Activated CD8-positive, alpha-beta memory T cell treated with anti-CD3 and anti-CD28 coated beads for 4 hours (primary cell): ENCODE measurements around the gene ILKAP.

ENCODE experiments used
- DNase-seq, 2 donors: peaks; one replicate each; pipeline ENCODE4 v3.0.0-alpha.2; 2020; ENCODE audit warnings: low read depth in 2 of 2

Gene ILKAP

DNA sequence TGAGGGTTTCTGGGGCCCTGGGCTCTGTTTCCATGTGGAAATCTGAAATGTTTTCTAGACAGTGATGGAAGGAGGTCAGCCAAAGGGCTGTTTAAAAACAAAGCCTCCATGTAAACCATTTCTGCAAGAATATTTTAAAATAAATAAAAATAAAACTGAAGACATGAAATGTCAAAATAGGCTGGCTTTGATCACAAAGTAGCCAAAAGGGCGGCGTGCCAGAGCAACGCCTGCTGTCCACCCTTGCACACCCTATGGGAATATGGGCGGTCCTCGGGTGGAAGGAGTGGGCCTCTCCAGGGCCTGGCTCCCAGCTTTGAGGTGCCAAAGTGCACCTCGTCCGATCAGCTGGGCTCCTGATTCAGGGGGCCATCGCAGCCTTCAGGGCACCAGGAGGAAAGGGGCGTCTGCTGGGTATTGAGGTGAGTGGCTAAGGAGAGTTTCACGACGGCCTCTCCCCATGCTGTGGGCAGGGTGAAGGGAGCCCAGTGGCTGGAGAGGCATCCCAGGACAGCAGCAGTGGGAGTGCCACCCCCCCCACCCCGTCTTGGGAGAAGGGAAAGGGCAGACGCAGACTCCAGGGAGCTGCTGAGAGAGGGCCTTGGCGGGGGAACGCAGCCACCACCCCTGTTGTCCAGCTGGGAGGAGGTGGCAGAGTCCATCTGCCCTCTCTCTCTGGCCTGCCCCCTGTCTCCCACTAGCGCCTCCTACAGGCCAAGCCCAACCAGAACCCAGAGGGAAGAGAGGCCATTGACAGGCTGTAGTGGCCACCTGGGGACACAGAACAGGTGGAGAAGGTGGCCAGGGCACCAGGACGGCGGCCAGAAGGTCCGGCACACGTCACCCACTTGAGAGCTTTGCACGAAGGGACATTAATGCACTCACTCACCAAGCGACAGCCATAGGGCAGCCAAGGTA is 50.5 kb downstream of the ILKAP start:
- no peak for DNase-seq

DNA sequence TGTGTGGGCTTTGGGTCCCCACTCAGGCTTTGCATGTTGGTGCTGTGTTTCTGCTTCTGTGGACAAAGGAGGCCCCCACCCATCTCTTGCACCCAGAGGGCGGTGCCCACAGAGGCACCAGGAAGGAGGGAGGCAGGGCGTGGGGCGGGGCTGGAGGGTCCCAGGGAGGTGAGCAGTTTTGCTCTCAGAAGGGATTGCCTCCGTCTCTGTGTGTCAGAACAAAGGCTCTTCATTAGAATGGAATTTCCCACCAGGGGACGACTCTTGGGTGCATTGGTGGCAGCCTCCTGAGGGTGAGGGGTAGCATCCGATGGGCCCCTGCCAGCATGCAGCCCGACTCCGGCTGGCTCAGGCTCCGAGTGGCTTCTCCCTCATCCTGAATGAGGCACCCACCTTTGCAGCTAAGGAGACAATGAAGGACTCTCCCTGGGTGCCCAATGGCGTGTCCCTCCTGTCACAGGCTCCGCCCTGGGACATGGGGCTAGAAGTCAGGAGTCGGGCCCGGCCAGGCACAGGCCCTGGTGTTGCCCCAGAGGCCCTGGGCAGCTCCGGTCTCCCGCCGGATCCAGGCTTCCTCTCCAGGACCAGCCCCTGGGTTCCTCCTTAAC is 51.8 kb downstream of the ILKAP start:
- no peak for DNase-seq

DNA sequence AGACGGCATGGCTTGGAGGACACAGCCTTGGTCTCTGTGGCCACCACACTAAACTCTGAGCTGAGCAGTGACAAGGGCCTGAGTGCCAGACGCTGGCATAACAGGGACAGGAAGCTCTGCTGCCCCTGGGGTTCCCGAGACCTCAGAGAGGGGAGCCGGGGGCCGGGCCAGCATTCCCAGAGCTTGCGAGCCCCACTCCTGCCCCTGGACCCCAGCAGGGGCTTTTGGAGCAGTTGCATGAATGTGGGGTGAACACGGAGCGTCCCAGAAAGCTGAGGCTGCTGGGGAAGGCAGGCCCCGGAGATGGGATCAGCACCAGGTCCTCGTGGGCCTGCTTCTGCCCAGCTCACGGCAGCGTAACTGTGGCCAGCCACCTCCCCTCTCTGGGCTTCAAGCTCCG is 52.3 kb downstream of the ILKAP start:
- no peak for DNase-seq

DNA sequence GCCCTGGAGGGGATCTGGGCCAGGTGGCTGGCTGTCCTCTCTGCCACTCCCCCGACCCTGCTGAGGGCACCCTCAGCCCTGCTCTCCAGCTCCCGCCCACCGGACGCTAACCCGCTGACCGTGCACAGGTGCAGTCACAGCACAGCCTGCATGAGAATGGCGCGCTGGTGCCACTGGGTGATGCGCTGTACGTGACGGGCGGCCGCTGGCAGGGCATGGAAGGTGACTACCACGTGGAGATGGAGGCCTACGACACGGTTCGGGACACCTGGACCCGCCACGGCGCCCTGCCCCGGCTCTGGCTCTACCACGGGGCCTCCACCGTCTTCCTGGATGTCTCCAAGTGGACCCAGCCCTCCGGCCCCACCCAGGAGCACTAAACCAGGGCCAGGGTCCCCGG is 52.8 kb downstream of the ILKAP start:
- no peak for DNase-seq

DNA sequence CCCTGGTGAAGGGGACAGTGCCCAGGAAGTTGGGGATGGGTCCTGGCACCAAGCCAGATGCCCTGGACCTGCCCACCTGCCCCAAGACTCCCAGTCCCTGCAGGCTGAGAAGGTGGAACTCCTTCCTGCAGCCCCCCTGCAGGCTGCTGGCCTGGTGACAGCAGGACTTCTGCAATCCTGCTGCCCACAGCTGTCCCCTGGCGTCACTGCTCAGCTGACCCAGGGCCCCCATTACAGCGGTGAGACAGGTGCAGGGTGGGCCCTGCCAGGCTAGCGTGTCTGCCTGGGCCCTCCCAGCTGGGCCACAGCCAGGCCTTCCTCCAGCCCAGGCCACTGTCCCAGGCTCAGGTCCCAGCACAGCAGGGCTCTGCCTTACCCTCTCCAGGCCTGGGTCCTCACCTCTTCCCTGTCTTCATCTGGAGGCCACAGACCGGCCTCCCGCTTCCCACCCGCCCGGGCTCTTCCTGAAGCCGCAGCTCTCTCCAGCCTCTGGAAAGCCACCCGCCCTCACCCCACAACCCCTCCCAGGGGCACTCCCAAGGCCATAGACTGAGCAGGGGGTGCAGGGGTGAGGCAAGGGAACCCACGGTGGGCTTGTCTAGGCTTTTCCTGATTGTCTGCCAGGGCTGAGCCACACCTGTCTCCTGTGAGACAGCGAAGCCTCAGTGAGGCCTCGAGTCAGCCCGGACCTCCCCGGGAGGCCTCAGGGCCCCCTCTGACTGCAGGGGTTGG is 53.5 kb downstream of the ILKAP start:
- DNase-seq = no peak

DNA sequence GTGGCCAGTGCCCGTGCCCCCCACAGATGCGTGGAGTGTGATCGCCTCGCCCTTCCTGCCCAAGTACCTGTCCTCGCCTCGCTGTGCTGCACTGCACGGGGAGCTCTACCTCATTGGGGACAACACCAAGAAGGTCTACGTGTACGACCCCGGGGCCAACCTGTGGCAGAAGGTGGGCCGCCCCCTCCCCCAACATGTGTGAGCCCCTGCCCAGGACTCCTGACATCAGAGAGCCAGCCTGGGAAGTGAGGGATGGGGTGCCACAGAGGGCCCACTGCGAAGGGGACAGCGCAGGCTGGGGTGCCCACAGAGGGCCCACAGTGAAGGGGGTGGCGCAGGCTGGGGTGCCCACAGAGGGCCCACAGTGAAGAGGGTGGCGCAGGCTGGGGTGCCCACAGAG is 54.5 kb downstream of the ILKAP start:
- DNase-seq = no peak

DNA sequence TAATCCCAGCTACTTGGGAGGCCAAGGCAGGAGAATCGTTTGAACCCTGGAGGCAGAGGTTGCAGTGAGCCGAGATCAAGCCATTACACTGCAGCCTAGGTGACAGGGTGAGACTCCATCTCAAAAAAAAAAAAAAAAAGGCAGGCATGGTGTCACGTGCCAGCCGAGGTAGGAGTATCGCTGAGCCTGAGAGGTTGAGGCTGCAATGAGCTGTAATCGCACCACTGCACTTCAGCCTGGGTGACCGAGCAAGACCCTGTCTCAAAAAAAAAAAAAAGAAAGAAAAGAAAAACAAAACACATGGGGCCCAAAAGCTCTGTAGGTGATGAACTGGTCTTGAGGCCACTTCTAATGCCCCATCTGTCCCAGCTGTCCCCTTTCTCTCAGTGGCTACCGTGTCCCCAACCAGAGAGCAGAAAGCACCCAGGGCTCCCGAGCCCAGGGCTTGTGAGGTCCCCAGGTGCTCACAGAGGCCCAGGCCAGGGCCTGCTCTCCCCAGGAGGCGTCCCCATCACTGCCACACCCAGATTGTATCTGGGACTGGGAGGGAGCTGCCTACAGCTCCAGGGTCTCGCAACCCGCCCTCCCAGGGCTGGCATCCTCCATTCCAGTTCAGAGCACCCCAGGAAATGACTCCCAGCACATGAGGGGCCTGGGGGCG is 56.5 kb downstream of the ILKAP start:
- DNase-seq = no peak

DNA sequence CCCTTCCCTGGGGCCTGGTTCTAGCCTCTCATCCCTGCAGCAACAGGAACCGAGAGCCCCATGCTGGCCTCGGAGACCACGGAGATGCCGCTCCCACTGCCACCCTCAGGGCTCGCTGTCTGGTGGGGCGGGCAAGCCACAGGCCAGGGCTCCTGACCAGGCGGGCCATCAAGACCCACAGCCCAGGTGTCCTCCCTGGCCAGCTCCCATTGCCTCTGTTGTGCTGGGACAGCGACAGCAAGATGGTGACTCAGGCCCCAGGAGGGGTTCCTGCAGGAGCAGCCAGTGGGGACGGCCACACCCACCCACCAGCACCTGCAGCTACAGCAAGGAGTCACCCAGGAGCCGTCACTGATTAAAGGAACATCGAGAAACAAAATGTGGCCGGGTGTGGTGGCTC is 57.6 kb downstream of the ILKAP start:
- DNase-seq = no peak

DNA sequence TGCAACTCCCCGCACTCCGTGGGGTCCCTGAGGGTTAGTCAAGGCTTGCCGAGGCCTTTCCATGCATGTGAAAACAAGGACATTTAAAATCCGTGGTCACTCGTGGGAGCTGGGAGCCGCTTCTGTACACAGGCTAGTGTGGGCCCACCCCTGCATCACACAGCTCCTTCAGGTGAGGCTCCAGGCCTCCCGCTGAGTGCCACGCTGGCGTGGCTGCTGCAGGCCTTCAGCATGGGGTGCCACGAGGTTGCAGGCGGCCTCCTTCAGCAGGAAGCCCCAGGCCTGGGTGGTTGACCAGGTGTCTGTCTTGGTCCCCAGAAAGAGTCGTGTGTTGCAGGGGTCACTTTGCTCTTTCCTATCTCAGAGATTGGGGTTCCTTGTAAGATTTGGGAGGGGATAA is 58.4 kb downstream of the ILKAP start:
- no peak for DNase-seq

DNA sequence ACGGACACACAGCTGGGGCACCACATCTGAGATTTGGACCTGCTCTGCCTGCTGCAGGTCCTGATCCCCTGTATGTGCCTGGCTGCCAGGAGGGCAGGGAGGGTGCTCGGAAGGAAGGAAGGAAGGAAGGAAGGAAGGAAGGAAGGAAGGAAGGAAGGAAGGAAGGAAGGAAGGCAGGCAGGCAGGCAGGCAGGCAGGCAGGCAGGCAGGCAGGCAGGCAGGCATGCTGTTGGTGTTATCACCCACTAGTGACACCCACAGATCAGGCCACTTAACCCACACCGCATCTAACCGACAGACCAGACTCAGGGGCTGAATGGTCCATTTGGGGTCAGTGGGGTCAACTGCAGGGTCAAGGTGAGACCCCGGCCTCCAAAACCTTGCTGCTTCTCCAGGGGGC is 59.2 kb downstream of the ILKAP start:
- DNase-seq = no peak

DNA sequence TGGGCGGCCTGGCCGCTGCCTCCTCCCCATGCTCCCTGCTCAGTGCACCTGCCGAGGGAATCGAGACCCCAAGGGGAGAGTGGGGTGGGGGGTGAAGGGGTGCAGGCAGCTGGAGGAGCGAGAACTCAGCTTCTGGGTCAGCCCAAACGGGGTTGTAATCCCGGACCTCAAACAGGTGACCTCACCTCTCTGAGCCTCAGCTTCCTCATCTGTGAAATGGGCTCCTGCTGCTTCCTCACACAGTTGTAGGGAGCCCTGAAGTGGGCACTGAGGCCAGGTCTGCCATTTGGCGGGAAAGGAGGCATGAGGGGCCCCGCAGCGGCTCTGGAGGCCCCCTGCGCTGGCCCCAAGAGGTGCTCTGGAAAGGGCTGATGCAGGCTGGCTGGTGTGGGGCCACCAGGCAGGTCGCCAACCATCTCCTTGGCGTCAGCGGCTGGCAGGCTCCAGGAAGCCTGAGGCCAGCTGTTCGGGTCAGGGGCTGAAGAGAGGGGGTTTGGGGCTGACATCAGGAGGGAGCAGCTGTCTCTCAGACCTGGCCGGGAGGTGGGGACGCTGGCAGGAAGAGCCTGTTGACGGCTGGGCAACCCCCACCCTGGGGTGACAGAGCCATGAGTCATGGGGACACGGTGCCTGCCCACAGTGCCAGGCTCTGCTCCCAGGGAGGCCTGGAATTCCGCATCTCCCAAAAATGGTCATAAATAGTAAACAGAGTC is 60.1 kb downstream of the ILKAP start:
- DNase-seq = no peak

DNA sequence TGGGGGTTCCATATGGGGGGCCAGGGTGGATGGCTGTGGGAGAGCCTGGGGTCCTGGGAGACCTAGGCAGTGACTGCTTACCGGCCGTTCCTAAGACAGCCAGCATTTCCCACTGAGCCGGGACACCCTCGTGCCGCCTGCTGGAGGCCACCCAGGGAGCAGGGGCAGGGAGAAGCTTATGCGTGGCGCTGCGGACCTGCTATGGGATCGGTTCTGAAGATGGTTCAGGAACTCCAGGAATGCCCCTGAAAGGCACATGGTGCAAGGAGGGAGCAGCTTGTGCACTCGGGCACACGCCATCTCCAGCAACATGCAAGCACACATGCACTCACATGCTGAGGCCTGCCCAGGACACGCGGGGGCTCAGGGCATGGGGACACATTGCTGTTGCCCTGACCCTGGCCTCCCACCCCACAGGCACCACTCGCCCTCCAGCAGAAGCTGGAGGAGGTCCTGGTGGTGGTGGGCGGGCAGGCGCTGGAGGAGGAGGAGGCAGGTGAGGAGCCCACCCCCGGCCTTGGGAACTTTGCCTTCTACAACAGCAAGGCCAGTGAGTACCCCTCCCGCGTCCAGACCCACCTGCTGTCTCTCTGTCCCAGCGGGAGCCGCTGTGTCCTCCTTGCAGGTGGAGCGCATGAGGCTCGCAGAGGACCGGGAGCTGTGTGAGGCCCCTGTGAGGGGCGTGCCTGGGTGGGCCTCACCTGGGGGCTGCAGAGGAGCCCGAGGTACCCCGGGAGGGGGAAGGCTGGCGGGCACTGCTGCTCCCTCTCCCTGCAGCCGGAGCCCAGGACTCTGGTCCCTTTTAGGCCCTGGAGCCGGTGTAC is 60.9 kb downstream of the ILKAP start:
- DNase-seq = no peak

DNA sequence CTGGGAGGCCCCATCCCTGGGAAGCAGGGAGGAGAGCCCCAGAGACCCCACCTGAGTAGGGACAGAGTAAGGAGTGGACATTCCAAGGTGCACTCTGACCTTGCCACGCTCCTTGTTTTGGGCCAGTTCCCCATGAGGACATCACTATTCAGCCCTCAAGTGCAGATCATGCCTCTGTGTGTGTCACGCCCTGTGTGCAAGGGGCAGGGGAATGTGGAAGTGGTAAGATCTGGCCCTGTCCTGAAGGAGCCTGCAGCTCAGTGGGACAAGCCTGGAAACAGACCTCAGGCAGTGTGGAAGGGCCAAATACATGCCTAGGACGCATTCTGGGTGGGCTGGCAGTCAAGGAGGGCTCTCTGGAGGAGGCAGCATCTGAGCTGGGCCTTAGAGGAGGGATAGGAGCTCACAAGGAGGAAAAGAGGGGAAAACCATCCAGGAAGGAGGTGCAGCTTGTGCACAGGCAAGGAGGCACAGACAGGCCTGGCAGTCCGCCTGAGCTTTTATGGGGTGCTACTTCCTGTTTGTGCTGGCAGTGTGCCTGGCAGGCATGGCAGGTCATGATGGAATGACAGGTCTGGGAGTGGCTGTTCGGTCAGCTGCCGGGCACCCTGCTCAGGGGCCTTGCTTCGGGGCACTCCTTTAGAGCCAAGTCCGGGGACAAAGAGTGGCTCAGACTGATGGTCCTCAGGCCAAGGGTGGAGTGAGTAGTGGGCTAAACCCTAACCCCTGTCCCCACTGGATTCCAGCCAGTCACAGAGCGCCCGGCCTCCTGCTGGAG is 61.8 kb downstream of the ILKAP start:
- no peak for DNase-seq

DNA sequence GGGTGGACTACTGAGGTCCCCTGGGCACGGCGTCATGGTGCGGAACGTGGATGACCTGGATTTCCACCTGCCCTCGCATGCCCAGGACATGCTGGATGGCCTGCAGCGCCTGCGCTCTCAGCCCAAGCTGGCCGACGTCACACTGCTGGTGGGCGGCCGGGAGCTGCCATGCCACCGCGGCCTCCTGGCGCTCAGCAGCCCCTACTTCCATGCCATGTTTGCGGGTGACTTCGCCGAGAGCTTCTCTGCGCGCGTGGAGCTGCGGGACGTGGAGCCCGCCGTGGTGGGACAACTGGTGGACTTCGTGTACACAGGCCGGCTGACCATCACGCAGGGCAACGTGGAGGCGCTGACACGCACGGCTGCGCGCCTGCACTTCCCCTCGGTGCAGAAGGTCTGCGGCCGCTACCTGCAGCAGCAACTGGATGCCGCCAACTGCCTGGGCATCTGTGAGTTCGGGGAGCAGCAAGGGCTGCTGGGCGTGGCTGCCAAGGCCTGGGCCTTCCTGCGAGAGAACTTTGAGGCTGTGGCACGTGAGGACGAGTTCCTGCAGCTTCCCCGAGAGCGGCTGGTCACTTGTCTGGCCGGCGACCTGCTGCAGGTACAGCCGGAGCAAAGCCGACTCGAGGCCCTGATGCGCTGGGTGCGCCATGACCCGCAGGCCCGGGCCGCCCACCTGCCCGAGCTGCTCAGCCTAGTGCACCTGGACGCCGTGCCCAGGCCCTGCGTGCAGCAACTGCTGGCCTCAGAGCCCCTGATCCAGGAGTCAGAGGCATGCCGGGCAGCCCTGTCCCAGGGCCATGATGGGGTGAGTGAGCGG is 62.6 kb downstream of the ILKAP start:
- DNase-seq = no peak

DNA sequence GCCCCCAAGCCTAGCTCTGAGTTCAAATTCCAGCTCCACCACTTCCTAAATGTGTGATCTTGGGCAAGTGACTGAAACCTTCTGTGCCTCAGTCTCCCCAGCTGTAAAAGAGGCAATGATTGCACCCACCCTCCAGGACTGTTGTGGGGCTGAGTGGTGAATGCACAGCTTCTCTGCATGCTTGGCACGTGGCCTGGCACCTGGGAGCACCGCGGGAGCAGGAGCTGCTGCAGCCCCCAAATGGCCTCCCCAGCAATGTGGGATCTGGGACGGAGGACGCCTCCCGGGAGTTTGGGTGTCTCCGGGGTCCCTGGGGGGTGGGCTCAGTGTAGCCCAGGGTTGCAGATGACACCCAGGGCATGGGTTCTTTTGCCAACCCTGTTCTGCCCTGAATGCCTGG is 63.5 kb downstream of the ILKAP start:
- DNase-seq = no peak

DNA sequence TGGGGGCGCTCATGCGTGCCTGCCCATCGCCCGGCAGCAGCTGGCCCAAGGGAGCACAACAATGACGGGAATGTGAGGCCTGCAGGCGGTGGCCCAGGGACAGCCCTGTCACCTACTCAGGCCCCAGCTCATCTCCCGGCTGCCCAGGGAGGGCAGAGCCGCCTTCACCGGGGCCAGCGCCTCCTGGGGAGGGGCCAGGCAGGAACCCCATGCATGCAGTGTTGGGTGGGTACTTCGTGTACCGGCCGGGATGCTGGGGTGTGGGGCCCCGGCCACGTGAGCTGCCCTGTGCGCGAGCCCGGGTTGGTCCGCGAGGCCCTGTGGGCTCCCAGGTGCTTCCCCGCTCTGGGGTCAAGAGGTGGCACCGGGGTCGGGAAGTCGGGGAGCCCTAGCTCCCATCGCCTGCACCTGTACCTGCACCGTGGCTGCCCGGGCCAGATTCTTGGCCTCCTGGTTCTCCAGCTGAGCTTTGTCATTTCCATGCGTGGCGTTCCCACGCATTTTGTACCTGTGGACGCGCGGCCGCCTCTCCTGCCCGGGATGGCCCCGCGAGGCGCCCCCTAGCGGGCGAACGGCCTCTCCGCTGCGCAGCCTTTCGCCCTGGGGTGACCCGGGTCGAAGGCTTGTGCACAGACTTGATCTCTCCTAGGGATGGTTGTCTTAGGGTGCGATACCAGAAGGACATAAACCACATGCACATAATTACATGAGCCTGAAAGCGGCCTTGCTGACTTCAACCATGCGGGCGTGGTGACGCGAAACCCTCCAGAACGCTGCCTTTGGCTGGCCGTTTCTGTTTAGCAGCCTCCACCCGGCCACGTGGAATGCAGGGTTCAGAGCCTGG is 64.1 kb downstream of the ILKAP start:
- no peak for DNase-seq

DNA sequence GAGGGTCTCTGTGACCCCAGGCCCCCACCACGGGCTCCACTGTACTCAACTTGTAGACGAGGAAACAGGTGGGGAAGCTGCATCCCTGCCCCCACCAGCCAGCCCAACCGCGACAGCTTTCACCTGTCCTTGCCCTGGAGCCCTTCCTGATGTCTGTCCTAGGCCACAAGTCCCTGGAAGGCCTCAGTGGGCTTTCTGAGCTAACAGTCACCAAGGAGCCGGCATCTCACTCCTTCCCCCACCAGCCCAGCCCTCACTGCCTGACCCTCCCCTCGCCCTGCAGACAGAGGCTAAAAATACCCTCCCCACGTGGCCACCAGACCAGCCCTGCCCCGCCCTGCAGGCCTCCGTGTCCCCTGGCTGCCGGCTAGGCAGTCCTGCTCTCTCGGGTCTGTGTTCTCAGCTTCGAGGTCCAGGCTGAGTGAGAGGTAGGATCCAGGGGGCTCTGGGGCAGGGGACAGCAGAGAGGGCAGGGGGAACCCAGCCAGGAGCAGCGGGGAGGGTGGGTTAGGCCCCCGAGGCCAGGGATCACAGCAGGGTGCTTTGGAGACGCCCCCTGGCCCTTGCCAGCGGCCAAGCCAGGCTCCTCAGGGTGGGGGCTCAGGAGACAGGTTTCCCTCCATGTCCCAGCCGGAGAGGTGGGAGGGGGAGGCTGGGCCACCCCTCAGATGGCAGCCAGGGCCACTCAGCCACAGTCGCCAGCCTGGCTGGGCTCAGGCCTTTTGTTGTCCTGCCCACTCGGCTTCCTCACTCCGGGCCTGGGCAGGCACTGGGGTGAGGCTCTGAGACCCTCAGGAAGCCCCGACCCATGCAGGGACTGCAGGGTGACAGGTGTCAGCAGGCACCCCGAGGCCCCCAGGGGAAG is 64.9 kb downstream of the ILKAP start, which contains the start of gene KLHL30:
KLHL30 (plus strand) TSS at position 338 of the 865 bp plus-strand sequence. CDS start 2,087 bp downstream, outside the sequence.
- no peak for DNase-seq
